ENCODE results near the gene DLG4.

Gene DLG4

GRCh38 chr17:7237761-7238419 is 18.3 kb upstream of the DLG4 start:
- Histone ChIP-seq H3K9me2 (replicated peaks; ENCODE audit: control insufficient read depth, low read length) (no peaks in the 10 kb centered on the region), H3K79me2 (ENCODE audit: control insufficient read depth, low read length) (peaks cover 76% of the 10 kb centered on the region), H3K36me3 (ENCODE audit: control insufficient read depth, low read length) (peaks cover 66% of the 10 kb centered on the region)

GRCh38 chr17:7237266-7237760 is 17.7 kb upstream of the DLG4 start:
- H3K4me3 ChIP-seq (ENCODE audit: low read length) = peak overlapping the region; percentile 97
- peaks cover 47% of the 10 kb centered on the region for H3F3A ChIP-seq (ENCODE audit: control insufficient read depth, insufficient read depth)
- H3K36me3 ChIP-seq (ENCODE audit: control insufficient read depth, low read length) = peaks cover 70% of the 10 kb centered on the region
- H3K9me3 ChIP-seq (ENCODE audit: control insufficient read depth, insufficient read depth, low read length) = no peaks in the 10 kb centered on the region
- no peaks in the 10 kb centered on the region for H3K9me2 ChIP-seq (replicated peaks; ENCODE audit: control insufficient read depth, low read length)
- H4K20me1 ChIP-seq (ENCODE audit: control insufficient read depth, insufficient read depth, low read depth, low read length) = peaks cover 11% of the 10 kb centered on the region
- H3K79me2 ChIP-seq (ENCODE audit: control insufficient read depth, low read length) = peaks cover 78% of the 10 kb centered on the region
- peak overlapping the region; percentile 84 for H3K27ac ChIP-seq (ENCODE audit: low read depth, low read length)
- no peaks in the 10 kb centered on the region for H3K27me3 ChIP-seq (ENCODE audit: control insufficient read depth, low read length)
- TF ChIP-seq EZH2phosphoT487 (IDR thresholded peaks at IDR 0.05; ENCODE audit: borderline replicate concordance, low read length) (no peak), CTCF (IDR thresholded peaks at IDR 0.05; ENCODE audit: low read depth, low read length, poor library complexity, severe bottlenecking) (no peak)
- H3K4me1 ChIP-seq (ENCODE audit: control insufficient read depth, low read length) = peaks cover 56% of the 10 kb centered on the region
- H3K4me2 ChIP-seq (ENCODE audit: low read length) = peak overlapping the region; percentile 67

More at GRCh38 chr17:7237761-7238419, 18.3 kb upstream of the DLG4 start:
- peaks cover 47% of the 10 kb centered on the region for H3F3A ChIP-seq (ENCODE audit: control insufficient read depth, insufficient read depth)
- H3K27me3 ChIP-seq (ENCODE audit: control insufficient read depth, low read length) = no peaks in the 10 kb centered on the region
- H3K4me2 ChIP-seq (ENCODE audit: low read length) = peak overlapping the region; percentile 67
- peak overlapping the region; percentile 97 for H3K4me3 ChIP-seq (ENCODE audit: low read length)
- TF ChIP-seq CTCF (IDR thresholded peaks at IDR 0.05; ENCODE audit: low read depth, low read length, poor library complexity, severe bottlenecking) (no peak), EZH2phosphoT487 (IDR thresholded peaks at IDR 0.05; ENCODE audit: borderline replicate concordance, low read length) (no peak)
- peaks cover 8% of the 10 kb centered on the region for H4K20me1 ChIP-seq (ENCODE audit: control insufficient read depth, insufficient read depth, low read depth, low read length)
- peak overlapping the region; percentile 84 for H3K27ac ChIP-seq (ENCODE audit: low read depth, low read length)
- H3K4me1 ChIP-seq (ENCODE audit: control insufficient read depth, low read length) = peaks cover 55% of the 10 kb centered on the region
- no peaks in the 10 kb centered on the region for H3K9me3 ChIP-seq (ENCODE audit: control insufficient read depth, insufficient read depth, low read length)

GRCh38 chr17:7236808-7237207 is 17.2 kb upstream of the DLG4 start:
- TF ChIP-seq CTCF (IDR thresholded peaks at IDR 0.05; ENCODE audit: low read depth, low read length, poor library complexity, severe bottlenecking) = no peak
- no peak for TF ChIP-seq EZH2phosphoT487 (IDR thresholded peaks at IDR 0.05; ENCODE audit: borderline replicate concordance, low read length)
- no peaks in the 10 kb centered on the region for H3K9me3 ChIP-seq (ENCODE audit: control insufficient read depth, insufficient read depth, low read length)
- peaks cover 61% of the 10 kb centered on the region for H3K4me1 ChIP-seq (ENCODE audit: control insufficient read depth, low read length)
- H3K27ac ChIP-seq (ENCODE audit: low read depth, low read length) = peak overlapping the region; percentile 84
- H4K20me1 ChIP-seq (ENCODE audit: control insufficient read depth, insufficient read depth, low read depth, low read length) = peaks cover 15% of the 10 kb centered on the region
- no peaks in the 10 kb centered on the region for H3K9me2 ChIP-seq (replicated peaks; ENCODE audit: control insufficient read depth, low read length)
- H3F3A ChIP-seq (ENCODE audit: control insufficient read depth, insufficient read depth) = peaks cover 46% of the 10 kb centered on the region
- no peaks in the 10 kb centered on the region for H3K27me3 ChIP-seq (ENCODE audit: control insufficient read depth, low read length)
- peak overlapping the region; percentile 67 for H3K4me2 ChIP-seq (ENCODE audit: low read length)
- H3K4me3 ChIP-seq (ENCODE audit: low read length) = peak overlapping the region; percentile 97
- peaks cover 80% of the 10 kb centered on the region for H3K79me2 ChIP-seq (ENCODE audit: control insufficient read depth, low read length)
- H3K36me3 ChIP-seq (ENCODE audit: control insufficient read depth, low read length) = peaks cover 71% of the 10 kb centered on the region

Data from DOHH2 (cell line).